SU-DHL-6 (cell line): ENCODE data around the gene KAZN.

ENCODE experiments used
- H2AFZ ChIP-seq: fragments of 200-600 bp; sonication (generic); 2 replicates; pipeline ENCODE4 v1.6.1; 2014; ENCODE audit warnings: low read depth, mild to moderate bottlenecking, moderate library complexity, mixed read lengths, antibody characterized with exemption, low read length; ENCODE audit not compliant: severe bottlenecking
- H3F3A ChIP-seq: fragments of 200-600 bp; shearing (Covaris generic); 2 replicates; pipeline ENCODE4 v1.6.0; 2016; ENCODE audit warnings: antibody characterized with exemption, mild to moderate bottlenecking; ENCODE audit not compliant: insufficient read depth
- H3K27ac ChIP-seq: fragments of 200-600 bp; sonication (generic); 2 replicates; pipeline ENCODE4 v1.5.1; 2016; ENCODE audit warnings: low read depth, mild to moderate bottlenecking, low read length, moderate library complexity, mixed read lengths
- H3K27me3 ChIP-seq: fragments of 200-600 bp; sonication (generic), shearing (Covaris generic); 2 replicates; pipeline ENCODE4 v1.6.0; 2014; ENCODE audit warnings: mild to moderate bottlenecking, low read length
- H3K36me3 ChIP-seq: fragments of 200-600 bp; sonication (generic); 2 replicates; pipeline ENCODE4 v1.6.1; 2014; ENCODE audit warnings: mild to moderate bottlenecking, low read length, mixed read lengths
- H3K4me2 ChIP-seq: fragments of 300-600, 200-600 bp; shearing (Covaris generic), sonication (generic); 2 replicates; pipeline ENCODE4 v1.6.0; 2014; ENCODE audit warnings: low read length, low read depth, mild to moderate bottlenecking; ENCODE audit not compliant: poor library complexity, severe bottlenecking
- H3K4me3 ChIP-seq: fragments of 200-600 bp; sonication (generic); 2 replicates; pipeline ENCODE4 v1.5.1; 2014; ENCODE audit warnings: antibody characterized with exemption, low read length, mild to moderate bottlenecking, mixed read lengths; ENCODE audit not compliant: insufficient read depth, poor library complexity, severe bottlenecking
- H3K79me2 ChIP-seq: fragments of 200-600 bp; sonication (generic); 2 replicates; pipeline ENCODE4 v1.6.1; 2014; ENCODE audit warnings: mild to moderate bottlenecking, low read length, moderate library complexity; ENCODE audit not compliant: insufficient read depth
- H3K9ac ChIP-seq: fragments of 200-600 bp; sonication (generic); 2 replicates; pipeline ENCODE4 v1.7.0; 2014; ENCODE audit warnings: mild to moderate bottlenecking, low read length
- H3K9me2 ChIP-seq: fragments of 200-600 bp; sonication (generic); replicated peaks from 2 replicates; pipeline ENCODE4 v1.6.1; 2014; ENCODE audit warnings: low read length; ENCODE audit not compliant: insufficient read depth
- H3K9me3 ChIP-seq: fragments of 200-600 bp; sonication (generic); 2 replicates; pipeline ENCODE4 v1.6.1; 2014; ENCODE audit warnings: low read length, mixed read lengths; ENCODE audit not compliant: insufficient read depth
- H4K20me1 ChIP-seq: fragments of 200-600 bp; sonication (generic); 2 replicates; pipeline ENCODE4 v1.6.1; 2014; ENCODE audit warnings: low read depth, mild to moderate bottlenecking, antibody characterized with exemption, low read length, moderate library complexity, mixed read lengths
- EZH2phosphoT487 ChIP-seq: fragments of 200-600 bp; sonication (generic), shearing (Covaris generic); conservative IDR thresholded peaks from 2 replicates; pipeline ENCODE4 v1.6.1; 2018; ENCODE audit warnings: mild to moderate bottlenecking, antibody characterized with exemption, low read length, moderate library complexity, mixed read lengths
- TF ChIP-seq, protein P1 (sequence below): fragments of 200-600 bp; sonication (generic); IDR thresholded peaks from one replicate; pipeline ENCODE4 v1.5.1; 2017; ENCODE audit warnings: antibody characterized with exemption, mild to moderate bottlenecking, low read length, moderate library complexity; ENCODE audit not compliant: insufficient read depth, poor library complexity, severe bottlenecking

KAZN gene

DNA sequence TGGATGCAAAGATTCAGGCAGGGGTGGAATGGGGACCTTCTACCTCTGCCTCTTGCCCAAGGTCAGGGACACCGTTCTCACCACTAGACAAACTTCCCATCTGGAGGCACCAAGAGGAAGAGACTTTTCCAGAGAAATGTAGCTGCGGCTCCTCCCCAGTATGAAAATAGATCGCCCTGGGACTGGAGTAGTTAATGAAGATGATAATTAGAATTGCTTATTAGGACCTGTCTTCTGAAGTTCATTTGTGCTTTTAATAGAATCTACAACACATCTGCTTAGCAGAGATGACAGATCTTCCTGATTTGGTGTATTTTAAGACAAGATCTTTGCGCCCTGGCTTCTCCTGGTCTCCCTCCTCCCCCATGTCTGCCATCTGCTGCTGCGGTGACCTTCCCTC is 266.6 kb downstream of the KAZN start:
- TF ChIP-seq EZH2phosphoT487 = no peak
- TF ChIP-seq, protein P1, sequence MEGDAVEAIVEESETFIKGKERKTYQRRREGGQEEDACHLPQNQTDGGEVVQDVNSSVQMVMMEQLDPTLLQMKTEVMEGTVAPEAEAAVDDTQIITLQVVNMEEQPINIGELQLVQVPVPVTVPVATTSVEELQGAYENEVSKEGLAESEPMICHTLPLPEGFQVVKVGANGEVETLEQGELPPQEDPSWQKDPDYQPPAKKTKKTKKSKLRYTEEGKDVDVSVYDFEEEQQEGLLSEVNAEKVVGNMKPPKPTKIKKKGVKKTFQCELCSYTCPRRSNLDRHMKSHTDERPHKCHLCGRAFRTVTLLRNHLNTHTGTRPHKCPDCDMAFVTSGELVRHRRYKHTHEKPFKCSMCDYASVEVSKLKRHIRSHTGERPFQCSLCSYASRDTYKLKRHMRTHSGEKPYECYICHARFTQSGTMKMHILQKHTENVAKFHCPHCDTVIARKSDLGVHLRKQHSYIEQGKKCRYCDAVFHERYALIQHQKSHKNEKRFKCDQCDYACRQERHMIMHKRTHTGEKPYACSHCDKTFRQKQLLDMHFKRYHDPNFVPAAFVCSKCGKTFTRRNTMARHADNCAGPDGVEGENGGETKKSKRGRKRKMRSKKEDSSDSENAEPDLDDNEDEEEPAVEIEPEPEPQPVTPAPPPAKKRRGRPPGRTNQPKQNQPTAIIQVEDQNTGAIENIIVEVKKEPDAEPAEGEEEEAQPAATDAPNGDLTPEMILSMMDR = no peak
- Histone ChIP-seq H3K27ac (no peak overlapping the region), H3K9me2 (no peaks in the 10 kb centered on the region), H2AFZ (no peak overlapping the region), H3F3A (no peaks in the 10 kb centered on the region), H3K4me2 (no peak overlapping the region), H3K79me2 (no peaks in the 10 kb centered on the region), H3K36me3 (no peaks in the 10 kb centered on the region), H3K4me3 (no peak overlapping the region), H4K20me1 (no peaks in the 10 kb centered on the region), H3K9me3 (no peaks in the 10 kb centered on the region), H3K27me3 (no peaks in the 10 kb centered on the region), H3K9ac (no peak overlapping the region)

DNA sequence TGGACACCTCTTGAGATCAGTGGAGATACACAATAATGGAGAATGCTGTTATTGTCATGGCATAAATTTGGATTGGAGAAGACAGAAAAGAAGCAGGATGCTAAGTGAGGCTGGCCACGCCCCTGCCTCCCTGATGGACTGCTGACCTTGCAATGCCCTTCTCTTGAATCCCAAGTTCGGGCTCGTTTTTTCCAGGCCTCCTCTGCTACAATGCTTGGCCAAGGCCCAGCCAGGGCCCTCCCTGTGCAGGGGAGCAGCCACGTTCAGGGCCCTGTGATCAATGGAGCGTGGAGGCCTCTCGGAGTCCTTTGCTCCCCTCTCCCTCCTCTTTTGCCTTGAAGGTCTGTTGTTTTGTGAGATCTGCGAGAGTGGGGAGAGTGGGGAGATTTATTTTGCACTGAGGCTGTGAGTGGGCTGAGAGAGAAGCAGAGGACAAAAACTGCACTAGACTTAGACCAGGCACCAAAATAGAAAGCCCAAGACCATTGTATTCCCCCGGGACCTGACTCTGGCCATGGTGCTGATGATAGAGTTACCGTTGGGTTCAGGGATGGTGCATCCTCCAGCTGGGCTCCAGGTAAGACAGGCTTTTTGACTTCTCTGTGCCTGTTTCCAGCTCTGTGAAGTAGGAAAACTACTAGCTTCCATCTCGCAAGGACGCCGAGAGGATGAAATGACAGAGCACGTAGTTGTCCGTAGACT is 268.6 kb downstream of the KAZN start:
- H3K9ac ChIP-seq = no peak overlapping the region
- H3K79me2 ChIP-seq = no peaks in the 10 kb centered on the region
- no peak overlapping the region for H3K4me2 ChIP-seq
- H2AFZ ChIP-seq = no peak overlapping the region
- no peaks in the 10 kb centered on the region for H3F3A ChIP-seq
- H3K4me3 ChIP-seq = no peak overlapping the region
- no peaks in the 10 kb centered on the region for H3K27me3 ChIP-seq
- H3K9me3 ChIP-seq = no peaks in the 10 kb centered on the region
- no peaks in the 10 kb centered on the region for H3K36me3 ChIP-seq
- no peak overlapping the region for H3K27ac ChIP-seq
- no peak for TF ChIP-seq EZH2phosphoT487
- TF ChIP-seq, protein P1 = no peak
- H4K20me1 ChIP-seq = no peaks in the 10 kb centered on the region
- no peaks in the 10 kb centered on the region for H3K9me2 ChIP-seq

DNA sequence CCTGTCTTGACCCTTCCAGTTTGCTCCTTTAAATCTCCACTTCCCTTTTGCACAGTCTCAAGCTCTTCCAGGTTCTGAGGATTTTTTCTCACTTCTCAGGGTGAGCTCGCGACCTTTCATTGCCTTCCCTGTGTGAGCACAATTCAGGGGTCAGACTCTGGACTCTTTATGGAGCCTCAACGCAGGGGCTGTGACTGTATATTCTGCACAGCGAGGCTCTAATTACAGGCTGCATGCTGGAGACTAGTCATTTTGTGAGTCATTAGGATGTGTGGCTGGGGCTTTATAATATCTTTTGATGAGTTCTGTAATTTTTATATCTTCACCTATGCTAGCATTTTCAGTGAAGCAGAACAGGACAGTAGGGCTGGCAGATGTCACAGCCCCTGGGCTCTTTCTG is 270.7 kb downstream of the KAZN start:
- Histone ChIP-seq H3K36me3 (no peaks in the 10 kb centered on the region), H3K27ac (no peak overlapping the region), H3K9me2 (no peaks in the 10 kb centered on the region), H3F3A (no peaks in the 10 kb centered on the region), H3K9ac (no peak overlapping the region), H3K79me2 (no peaks in the 10 kb centered on the region), H3K4me3 (no peak overlapping the region), H2AFZ (no peak overlapping the region), H3K9me3 (no peaks in the 10 kb centered on the region), H3K27me3 (no peaks in the 10 kb centered on the region), H3K4me2 (no peak overlapping the region), H4K20me1 (no peaks in the 10 kb centered on the region)
- TF ChIP-seq, protein P1 = no peak
- TF ChIP-seq EZH2phosphoT487 = no peak
